B cell (primary cell): Measurements from ENCODE around the gene C15orf39. TPM values are rescaled to one million over a fixed set of nuclear protein-coding genes. Genes with fewer than 3 reads are reported as not detected.

Experiments
- ATAC-seq: fragments of 200-7000 bp; cut with Tn5 transposase; one replicate; pipeline ENCODE4 v1.10.0; 2021; ENCODE audit warnings: low read depth, mild to moderate bottlenecking, moderate number of reproducible peaks, moderate library complexity
- CTCF ChIA-PET: fragments of 350-600 bp; sonication (Branson Sonifier 250); formaldehyde crosslinking; loops from one replicate; lab custom pipeline; 2021; ENCODE audit warnings: antibody characterized with exemption, inconsistent platforms; lab: Charles Lee
- POLR2A ChIA-PET: fragments of 350-600 bp; sonication (Branson Sonifier 250); formaldehyde crosslinking; loops from one replicate; lab custom pipeline; 2021; ENCODE audit warnings: antibody characterized with exemption; lab: Charles Lee
- DNase-seq: peaks from one replicate; pipeline ENCODE4 v3.0.0; 2013
- H2AFZ ChIP-seq: 2 replicates; pipeline ENCODE4 v1.6.1; 2012; ENCODE audit warnings: mild to moderate bottlenecking, low read depth, low read length; ENCODE audit not compliant: insufficient read depth, poor library complexity, severe bottlenecking
- H3K27ac ChIP-seq, 2 donors: 1 replicate in 1 of 2; 2 replicates in 1 of 2; pipeline ENCODE4 v1.5.1; 2012 to 2013; ENCODE audit warnings: low read length in 2 of 2, mild to moderate bottlenecking in 2 of 2, moderate library complexity in 1 of 2
- H3K27me3 ChIP-seq, 4 experiments: fragments of 200-600 bp in 1 of 4; sonication (generic) in 1 of 4; replicated peaks in 1 of 4; 1 replicate in 2 of 4; 2 replicates in 2 of 4; pipeline versions ENCODE4 v1.6.1 to v1.7.0; 2013 to 2016; ENCODE audit warnings: low read length in 3 of 4, mild to moderate bottlenecking in 2 of 4, mixed read lengths in 1 of 4, moderate library complexity in 1 of 4; ENCODE audit not compliant: insufficient read depth in 4 of 4, control insufficient read depth in 3 of 4; ENCODE audit errors: control extremely low read depth in 1 of 4
- H3K36me3 ChIP-seq, 2 experiments: replicated peaks in 1 of 2; 1 replicate in 1 of 2; 2 replicates in 1 of 2; pipeline versions ENCODE4 v1.6.1 to v1.7.1; 2013; ENCODE audit warnings: low read length in 1 of 2; ENCODE audit not compliant: insufficient read depth in 2 of 2, control insufficient read depth in 1 of 2; ENCODE audit errors: control extremely low read depth in 1 of 2, extremely low read depth in 1 of 2
- H3K4me1 ChIP-seq, 2 donors: fragments of 200-600 bp in 1 of 2; sonication (generic) in 1 of 2; 1 replicate in 1 of 2; 2 replicates in 1 of 2; pipeline versions ENCODE4 v1.5.1 to v1.6.1; 2013 to 2017; ENCODE audit warnings: low read length in 2 of 2; ENCODE audit not compliant: control insufficient read depth in 2 of 2, insufficient read depth in 2 of 2
- H3K4me2 ChIP-seq: replicated peaks from 2 replicates; pipeline ENCODE3; 2012; ENCODE audit warnings: mild to moderate bottlenecking, low read depth, low read length; ENCODE audit not compliant: poor library complexity, severe bottlenecking
- H3K4me3 ChIP-seq, 5 experiments: fragments of 200-600 bp in 1 of 5; sonication (generic) in 1 of 5; 1 replicate in 3 of 5; 2 replicates in 2 of 5; pipeline versions ENCODE4 v1.5.1 to v1.7.0; 2011 to 2016; ENCODE audit warnings: low read length in 4 of 5, mild to moderate bottlenecking in 4 of 5, low read depth in 2 of 5, control low read depth in 1 of 5, moderate library complexity in 1 of 5; ENCODE audit not compliant: insufficient read depth in 1 of 5; ENCODE audit errors: control extremely low read depth in 1 of 5, extremely low read depth in 1 of 5
- H3K79me2 ChIP-seq: fragments of 200-600 bp; sonication (generic); one replicate; pipeline ENCODE4 v1.6.0; 2016; ENCODE audit warnings: low read length; ENCODE audit not compliant: control insufficient read depth, insufficient read depth
- H3K9ac ChIP-seq: fragments of 200-600 bp; sonication (generic); 2 replicates; pipeline ENCODE4 v1.6.1; 2017; ENCODE audit warnings: mild to moderate bottlenecking, low read length, moderate library complexity
- H3K9me3 ChIP-seq, 3 donors: one replicate each; pipeline versions ENCODE4 v1.6.1 to v1.7.1; 2013; ENCODE audit warnings: low read length in 2 of 3; ENCODE audit not compliant: control insufficient read depth in 2 of 3, insufficient read depth in 1 of 3; ENCODE audit errors: control extremely low read depth in 1 of 3
- H4K20me1 ChIP-seq: 2 replicates; pipeline ENCODE4 v1.6.0; 2012; ENCODE audit warnings: mild to moderate bottlenecking, low read length; ENCODE audit not compliant: insufficient read depth, control insufficient read depth, poor library complexity, severe bottlenecking
- H3K27ac Mint-ChIP-seq: one replicate; pipeline ENCODE4 v1.8.0; 2021; ENCODE audit warnings: mixed read lengths
- H3K27me3 Mint-ChIP-seq: one replicate; pipeline ENCODE4 v1.8.0; 2021; ENCODE audit warnings: mixed read lengths
- H3K4me1 Mint-ChIP-seq: one replicate; pipeline ENCODE4 v1.8.0; 2021; ENCODE audit warnings: mixed read lengths
- H3K4me3 Mint-ChIP-seq: one replicate; pipeline ENCODE4 v1.8.0; 2021; ENCODE audit warnings: mixed read lengths
- H3K9me3 Mint-ChIP-seq: one replicate; pipeline ENCODE4 v1.8.0; 2022; ENCODE audit warnings: mixed read lengths; ENCODE audit not compliant: insufficient read depth
- CTCF ChIP-seq: fragments of 200-600 bp; IDR thresholded peaks from one replicate; pipeline ENCODE4 v1.8.0; 2022; ENCODE audit warnings: antibody characterized with exemption, mild to moderate bottlenecking
- EZH2 ChIP-seq: IDR thresholded peaks from 2 replicates; pipeline ENCODE4 v1.6.1; 2012; ENCODE audit warnings: borderline replicate concordance, low read depth, mild to moderate bottlenecking, moderate library complexity, low read length; ENCODE audit not compliant: insufficient read depth, poor library complexity, severe bottlenecking
- WGBS: methylation state at CpG from one replicate; pipeline ENCODE4 v1.1.5; 2013; ENCODE audit warnings: missing lambda C conversion rate; ENCODE audit not compliant: insufficient coverage; 5-methylcytosine and 5-hydroxymethylcytosine counted together
- intact Hi-C: fragments of 100-400 bp; cut with micrococcal nuclease; formaldehyde crosslinking; loops from one replicate; pipeline ENCODE4 v1.10.0; 2022
- polyA plus RNA-seq: library from polyadenylated mRNA; depleted of rRNA; stranded (reverse); fragments of >200 nt; gene quantifications from 2 replicates; pipeline ENCODE4 v1.2.3, GENCODE V29; 2012
- total RNA-seq, 2 donors: library from RNA; stranded (reverse); fragments of 120-200 nt in 1 of 2; gene quantifications; 1 replicate in 1 of 2; 2 replicates in 1 of 2; pipeline versions ENCODE4 v1.2.3 to v1.2.4, GENCODE V29; 2013 to 2022

The C15orf39 gene
- total and polyA plus RNA-seq, 2 donors (not counting 1 experiment from before 2014, with no cell fraction given), result 12.4 to 72.7 TPM

DNA sequence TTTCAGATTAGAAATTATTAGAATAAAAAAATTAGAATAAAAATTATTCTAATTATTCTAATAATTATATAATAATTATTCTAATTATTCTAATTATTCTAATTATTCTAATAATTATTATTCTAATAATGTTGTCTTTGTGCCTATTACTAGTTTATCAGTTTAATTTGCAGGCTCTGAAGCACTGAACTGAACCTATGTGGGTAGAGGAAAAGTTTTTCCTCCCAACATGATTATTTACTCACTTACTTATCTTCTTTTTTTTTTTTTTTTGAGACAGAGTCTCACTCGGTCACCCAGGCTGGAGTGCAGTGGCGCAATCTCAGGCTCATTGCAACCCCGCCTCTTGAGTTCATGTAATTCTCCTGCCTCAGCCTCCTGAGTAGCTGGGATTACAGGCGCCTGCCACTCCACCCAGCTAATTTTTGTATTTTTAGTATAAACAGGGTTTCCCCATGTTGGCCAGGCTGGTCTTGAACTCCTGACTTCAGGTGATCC lies 39.7 kb upstream of the C15orf39 start:
- intact Hi-C loops, result no loop called here
- Mint-ChIP-seq H3K4me3 (no peak overlapping the region), H3K27ac (no peak overlapping the region), H3K27me3 (no peaks in the 10 kb centered on the region), H3K9me3 (peaks cover 5% of the 10 kb centered on the region), H3K4me1 (peaks cover 7% of the 10 kb centered on the region)
- Histone ChIP-seq H3K36me3 (no peaks in the 10 kb centered on the region), H3K9me3 (peaks cover 0 to 5% (median 0%) of the 10 kb centered on the region in 3 donors), H3K27me3 (no peaks in the 10 kb centered on the region), H3K4me2 (no peak overlapping the region), H3K9ac (no peak overlapping the region), H3K79me2 (no peaks in the 10 kb centered on the region), H2AFZ (no peak overlapping the region), H4K20me1 (no peaks in the 10 kb centered on the region), H3K4me1 (peaks cover 5 to 10% of the 10 kb centered on the region in 2 donors), H3K27ac (no peak overlapping the region), H3K4me3 (no peak overlapping the region)
- DNase-seq (no peak), ATAC-seq (no peak)
- CTCF ChIA-PET, result interaction anchor here (1.3 kb wide), 1 partner anchor 119 kb away, joined by 5 read pairs; no protein-coding TSS in a partner anchor
- POLR2A ChIA-PET, result no interaction called here
- TF ChIP-seq CTCF, result no peak
- TF ChIP-seq EZH2, result no peak
- no CpG with 5 or more reads among the region's 4 CpGs for WGBS

GRCh38 chr15:75163150-75163564 lies 38.5 kb upstream of the C15orf39 start:
- DNase-seq (no peak), ATAC-seq (no peak)
- H3K27ac Mint-ChIP-seq, result no peak overlapping the region
- TF ChIP-seq CTCF, result no peak
- intact Hi-C loops, result no loop called here
- no peaks in the 10 kb centered on the region for H4K20me1 ChIP-seq
- H3K9me3 ChIP-seq, result peaks cover 0 to 5% (median 0%) of the 10 kb centered on the region in 3 donors
- H3K27ac ChIP-seq, result no peak overlapping the region
- H3K9ac ChIP-seq, result no peak overlapping the region
- H3K79me2 ChIP-seq, result no peaks in the 10 kb centered on the region
- H2AFZ ChIP-seq, result no peak overlapping the region
- peaks cover 5 to 10% of the 10 kb centered on the region in 2 donors for H3K4me1 ChIP-seq
- CTCF ChIA-PET, result interaction anchor here (0.5 to 1.8 kb wide), 3 partner anchors 120 to 1287 kb away, joined by 3 to 8 read pairs (median 5); no protein-coding TSS in a partner anchor
- H3K4me3 Mint-ChIP-seq, result no peak overlapping the region
- H3K4me3 ChIP-seq, result no peak overlapping the region
- WGBS, result 100% methylated on average over 1 of the region's 3 CpGs
- no peaks in the 10 kb centered on the region for H3K27me3 Mint-ChIP-seq
- H3K4me2 ChIP-seq, result no peak overlapping the region
- H3K27me3 ChIP-seq, result no peaks in the 10 kb centered on the region
- POLR2A ChIA-PET, result no interaction called here
- no peaks in the 10 kb centered on the region for H3K36me3 ChIP-seq
- H3K9me3 Mint-ChIP-seq, result peaks cover 5% of the 10 kb centered on the region
- H3K4me1 Mint-ChIP-seq, result peaks cover 7% of the 10 kb centered on the region
